GM19193 (cell line): ENCODE results near the gene PLAC8L1.

ENCODE experiments used
- POLR2A ChIP-seq: IDR thresholded peaks from 4 replicates; pipeline ENCODE4 v1.6.1; 2011; ENCODE audit not compliant: insufficient read depth, insufficient read length; ENCODE audit errors: extremely low read depth

PLAC8L1 gene

DNA sequence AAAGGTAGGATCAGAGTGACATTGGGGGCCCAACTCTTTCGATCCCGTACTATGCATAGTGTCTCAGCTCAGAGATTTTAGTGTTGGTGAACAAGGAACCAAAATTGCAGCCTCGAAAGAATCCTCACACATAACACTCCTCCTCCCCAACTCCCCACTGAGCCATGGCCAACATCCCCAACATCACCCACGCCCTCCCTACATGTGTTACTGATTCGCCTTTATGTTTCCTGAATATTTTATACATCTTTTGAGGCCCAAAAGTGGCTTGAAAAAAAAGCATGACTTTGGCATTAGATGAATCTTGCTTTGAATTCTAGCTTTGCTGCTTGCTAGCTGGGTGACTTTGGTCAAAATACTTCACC is 45.2 kb downstream of the PLAC8L1 start:
- TF ChIP-seq POLR2A: no peak

DNA sequence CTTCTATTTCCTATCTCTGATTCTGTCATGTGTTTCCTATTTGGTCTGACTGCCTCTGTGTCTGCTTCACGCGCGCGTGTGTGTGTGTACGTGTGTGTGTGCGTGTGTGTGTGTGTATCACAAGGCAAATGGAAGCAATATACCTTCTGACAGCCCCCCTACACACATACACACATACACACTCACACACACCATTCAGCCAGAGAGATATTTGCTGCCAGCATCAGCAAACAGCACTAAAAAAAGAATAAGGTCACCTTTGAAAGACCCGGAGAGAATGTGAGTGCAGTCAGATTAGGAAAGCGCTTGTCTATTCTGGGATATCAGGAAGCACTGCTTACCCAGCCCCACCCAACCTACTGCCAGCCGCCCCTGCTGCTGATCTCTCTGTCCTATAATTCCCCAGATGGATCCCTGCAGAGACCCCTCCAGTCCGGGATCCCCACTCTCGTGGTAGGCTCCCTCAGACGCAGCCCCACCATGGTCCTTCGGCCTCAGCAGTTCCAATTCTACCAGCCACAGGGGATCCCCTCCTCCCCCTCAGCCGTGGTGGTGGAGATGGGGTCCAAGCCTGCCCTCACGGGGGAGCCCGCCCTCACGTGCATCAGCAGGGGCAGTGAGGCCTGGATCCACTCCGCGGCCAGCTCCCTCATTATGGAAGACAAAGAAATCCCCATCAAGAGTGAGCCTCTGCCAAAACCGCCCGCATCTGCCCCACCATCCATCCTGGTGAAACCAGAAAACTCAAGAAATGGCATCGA is 45.7 kb downstream of the PLAC8L1 start:
- no peak for TF ChIP-seq POLR2A

GRCh38 chr5:146055432-146055831 is 49.9 kb downstream of the PLAC8L1 start:
- TF ChIP-seq POLR2A: no peak

- no peak for TF ChIP-seq POLR2A
Observed at GRCh38 chr5:146052780-146053179, 52.6 kb downstream of the PLAC8L1 start.

DNA sequence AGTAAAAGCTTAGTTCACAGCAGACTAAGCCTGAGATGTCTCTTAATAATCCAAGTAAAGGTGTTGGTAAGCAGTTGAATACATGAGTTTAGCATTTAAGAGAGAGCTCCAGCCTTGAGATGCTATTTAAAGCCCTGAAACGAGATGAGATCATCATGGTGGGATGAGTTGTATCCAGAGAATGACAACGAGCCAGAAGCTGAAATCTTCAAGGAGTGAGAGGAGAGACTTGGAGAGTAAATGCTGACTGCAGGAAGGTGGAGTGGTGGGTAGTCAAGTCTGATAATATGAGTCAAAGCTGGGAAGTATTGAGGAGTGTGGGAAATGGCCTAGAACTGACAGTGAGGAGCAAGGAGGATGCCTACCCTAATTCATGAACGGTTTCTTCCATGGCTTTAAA is 53.7 kb downstream of the PLAC8L1 start:
- no peak for TF ChIP-seq POLR2A

DNA sequence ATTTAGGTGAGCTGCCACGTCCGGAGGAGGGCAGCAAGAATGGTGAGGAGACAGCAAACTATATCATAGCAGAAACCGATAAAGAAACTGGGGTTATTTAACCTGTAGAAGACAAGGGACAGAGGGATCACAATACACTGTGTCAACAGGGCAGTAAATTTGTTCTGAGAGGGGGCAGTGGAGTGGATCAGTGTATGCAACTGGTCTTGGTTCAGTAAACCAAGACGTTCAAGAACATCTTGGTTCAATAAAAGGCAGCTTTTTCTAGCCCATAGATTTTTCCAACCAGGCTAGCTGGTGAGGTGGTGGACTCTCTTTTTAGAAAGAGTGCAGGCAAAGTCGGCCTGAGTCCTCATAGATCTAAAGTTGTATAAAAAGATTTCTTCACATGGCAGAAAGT is 55.3 kb downstream of the PLAC8L1 start:
- TF ChIP-seq POLR2A: no peak

GRCh38 chr5:146049704-146050026 is 55.7 kb downstream of the PLAC8L1 start:
- TF ChIP-seq POLR2A: no peak

DNA sequence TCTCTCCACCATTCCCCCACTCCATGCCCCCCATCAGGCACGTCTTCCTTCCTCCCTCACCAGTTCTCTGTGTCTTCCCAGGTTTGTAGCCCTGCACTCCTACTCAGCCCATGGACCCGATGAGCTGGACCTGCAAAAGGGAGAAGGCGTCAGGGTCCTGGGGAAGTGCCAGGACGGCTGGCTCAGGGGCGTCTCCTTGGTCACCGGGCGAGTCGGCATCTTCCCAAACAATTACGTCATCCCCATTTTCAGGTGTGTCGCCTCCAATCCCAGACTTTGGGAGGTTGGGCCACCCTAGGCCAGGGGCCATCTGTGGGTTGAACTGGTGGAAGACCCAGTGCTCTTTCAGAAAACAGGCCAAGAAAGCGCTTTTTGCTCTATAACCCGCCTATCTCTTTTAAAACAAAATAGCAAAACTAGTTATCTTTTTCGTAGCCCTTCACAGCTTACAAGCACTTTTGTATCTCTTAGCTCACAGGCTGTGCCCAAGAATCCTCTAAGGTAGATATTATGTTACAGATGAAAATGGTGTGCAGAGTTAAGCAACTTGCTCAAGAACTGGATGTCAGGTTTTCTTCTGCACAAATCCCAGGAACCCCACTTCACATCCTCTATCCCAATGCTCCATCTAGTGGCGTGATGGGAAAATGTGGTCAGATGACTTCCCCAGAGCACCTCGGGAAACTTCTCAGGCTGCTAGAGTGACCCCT is 56.2 kb downstream of the PLAC8L1 start:
- TF ChIP-seq POLR2A: no peak

- no peak for TF ChIP-seq POLR2A
Observed at GRCh38 chr5:146047396-146047795, 58.0 kb downstream of the PLAC8L1 start.

DNA sequence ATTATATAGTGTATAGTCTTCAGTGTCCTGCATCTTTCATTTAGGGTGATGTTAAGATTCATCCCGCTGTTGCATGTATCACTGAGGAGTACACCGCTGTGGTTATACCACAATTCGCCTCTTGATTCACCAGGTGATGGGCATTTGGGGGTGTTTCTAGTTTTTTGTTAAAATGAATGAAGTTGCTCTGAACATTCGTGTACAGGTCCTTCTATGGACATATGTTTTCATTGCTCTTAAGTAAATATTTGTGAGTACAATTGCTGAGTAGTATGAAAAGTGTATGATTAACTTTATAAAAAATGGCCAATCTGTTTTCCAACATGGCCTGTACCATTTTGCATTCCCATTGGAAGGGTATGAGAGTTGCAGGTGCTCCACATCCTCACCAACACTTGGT is 61.7 kb downstream of the PLAC8L1 start:
- no peak for TF ChIP-seq POLR2A

- TF ChIP-seq POLR2A: no peak
Observed at GRCh38 chr5:146042628-146043279, 62.6 kb downstream of the PLAC8L1 start.

- TF ChIP-seq POLR2A: no peak
Observed at GRCh38 chr5:146041180-146041789, 64.1 kb downstream of the PLAC8L1 start.

- no peak for TF ChIP-seq POLR2A
Observed at GRCh38 chr5:146040527-146040926, 64.8 kb downstream of the PLAC8L1 start.

DNA sequence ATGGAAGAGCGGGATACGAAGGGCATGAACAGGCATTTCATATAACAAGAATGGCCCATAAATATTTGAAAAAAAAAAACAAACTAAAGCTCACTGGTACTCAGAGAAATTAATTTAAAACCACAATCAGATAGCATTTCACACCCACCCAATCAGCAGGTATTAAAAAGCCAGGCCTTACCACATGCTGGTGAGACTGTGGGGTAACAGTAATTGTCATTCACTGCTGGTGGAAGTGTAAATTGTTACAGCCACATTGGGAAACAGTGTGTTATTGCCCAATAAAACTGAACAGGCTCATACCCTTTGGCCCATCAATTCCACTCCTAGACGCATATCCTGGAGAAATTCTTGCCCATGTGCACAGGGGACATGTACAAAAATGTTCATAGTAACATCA is 66.0 kb downstream of the PLAC8L1 start:
- no peak for TF ChIP-seq POLR2A

- no peak for TF ChIP-seq POLR2A
Observed at GRCh38 chr5:146034605-146035004, 70.8 kb downstream of the PLAC8L1 start.
